Measurements from ENCODE around the gene SLC7A5. TPM values are rescaled to one million over a fixed set of nuclear protein-coding genes. Genes with fewer than 3 reads are reported as not detected.
A peak's percentile ranks its signal among the peaks of the same experiment; 100 is the strongest.
"Not testable (repeated sequence)": the region's sequence is repeated elsewhere in the genome, so short reads cannot be mapped to it uniquely, and the experiment has no call there.

The SLC7A5 gene
- total RNA-seq, 2 donors from 2014 or later = 50.4 to 53.9 TPM

DNA sequence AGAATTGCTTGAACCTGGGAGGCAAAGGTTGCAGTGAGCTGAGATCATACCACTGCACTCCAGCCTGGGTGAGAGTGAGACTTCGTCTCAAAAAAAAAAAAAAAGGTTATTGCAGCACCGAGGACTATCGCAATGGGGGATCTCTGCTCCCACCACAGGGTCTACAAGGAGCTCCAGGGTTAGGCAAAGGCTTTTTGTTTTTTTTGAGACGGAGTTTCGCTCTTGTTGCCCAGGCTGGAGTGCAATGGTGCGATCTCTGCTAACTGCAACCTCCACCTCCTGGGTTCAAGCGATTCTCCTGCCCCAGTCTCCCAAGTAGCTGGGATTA, 41.8 kb downstream of the SLC7A5 start:
- not testable (repeated sequence) for H3K36me3 Mint-ChIP-seq (ENCODE audit: low read depth); DNase-seq; H3K4me1 Mint-ChIP-seq; ATAC-seq; H3K27me3 Mint-ChIP-seq; H3K9me3 ChIP-seq (ENCODE audit: control insufficient read depth, low read length, poor library complexity, severe bottlenecking); H3K4me3 Mint-ChIP-seq
- H3K27ac Mint-ChIP-seq = peak overlapping the region; percentile 63

DNA sequence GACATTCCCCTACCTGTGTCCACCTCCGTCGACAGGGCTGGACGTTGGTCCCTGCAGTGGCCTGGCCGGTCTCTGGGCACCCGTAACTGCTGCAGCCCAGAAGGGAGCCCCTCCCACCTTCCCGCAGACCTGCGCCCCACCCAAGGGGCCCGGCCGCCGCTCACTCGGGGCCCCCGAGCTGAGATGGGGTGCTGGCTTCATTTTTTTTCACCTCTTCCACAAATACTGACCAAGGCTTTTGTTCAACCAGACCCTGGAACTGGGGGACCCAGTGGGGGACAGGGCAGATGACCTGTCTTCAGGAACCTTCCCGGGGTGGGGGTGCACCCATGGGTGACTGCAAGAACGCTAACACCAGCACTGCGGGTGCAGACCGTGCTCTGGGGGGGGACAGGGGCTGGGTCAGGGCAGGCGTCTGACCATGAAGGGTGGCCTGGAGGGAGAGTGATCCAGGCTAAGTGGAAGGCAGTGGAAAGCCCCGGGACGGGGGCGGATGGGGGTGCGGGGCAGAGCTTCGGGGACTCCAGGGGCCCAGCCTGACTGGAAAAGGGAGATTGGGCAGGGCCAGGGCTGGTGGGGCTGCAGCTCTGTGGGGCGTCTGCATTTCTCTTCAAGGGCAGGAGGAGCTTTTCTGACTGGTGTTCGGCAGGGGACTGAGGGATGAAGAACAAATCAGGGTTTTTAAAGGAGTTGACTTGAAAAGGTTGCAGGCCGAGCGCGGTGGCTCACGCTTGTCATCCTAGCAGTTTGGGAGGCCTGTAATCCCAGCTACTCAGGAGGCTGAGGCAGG, 42.3 kb downstream of the SLC7A5 start:
- H3K9me3 ChIP-seq (ENCODE audit: control insufficient read depth, low read length, poor library complexity, severe bottlenecking) = no peaks in the 10 kb centered on the region
- Mint-ChIP-seq H3K27ac (peak overlapping the region; percentile 63), H3K4me3 (peak overlapping the region; percentile 12), H3K27me3 (no peaks in the 10 kb centered on the region), H3K4me1 (peaks cover 7% of the 10 kb centered on the region), H3K36me3 (ENCODE audit: low read depth) (no peaks in the 10 kb centered on the region)
- DNase-seq (no peak), ATAC-seq (peak; percentile 13)

DNA sequence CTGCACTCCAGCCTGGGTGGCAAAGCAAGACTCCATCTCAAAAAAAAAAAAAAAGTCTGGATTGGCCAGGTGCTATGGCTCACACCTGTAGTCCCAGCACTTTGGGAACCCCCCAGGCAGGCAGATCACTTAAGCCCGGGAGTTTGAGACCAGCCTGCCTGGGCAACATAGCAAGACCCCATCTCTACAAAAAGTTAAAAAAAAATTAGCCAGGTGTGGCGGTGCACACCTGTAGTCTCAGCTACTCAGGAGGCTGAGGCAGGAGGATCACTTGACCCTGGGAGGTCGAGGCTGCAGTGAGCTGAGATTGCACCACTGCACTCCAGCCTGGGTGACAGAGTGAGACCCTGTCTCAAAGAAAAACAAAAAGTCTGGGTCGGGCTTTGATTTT, 42.9 kb downstream of the SLC7A5 start:
- H3K27ac Mint-ChIP-seq; H3K9me3 ChIP-seq (ENCODE audit: control insufficient read depth, low read length, poor library complexity, severe bottlenecking); ATAC-seq; H3K27me3 Mint-ChIP-seq; H3K4me1 Mint-ChIP-seq; DNase-seq; H3K4me3 Mint-ChIP-seq; H3K36me3 Mint-ChIP-seq (ENCODE audit: low read depth): not testable (repeated sequence)

DNA sequence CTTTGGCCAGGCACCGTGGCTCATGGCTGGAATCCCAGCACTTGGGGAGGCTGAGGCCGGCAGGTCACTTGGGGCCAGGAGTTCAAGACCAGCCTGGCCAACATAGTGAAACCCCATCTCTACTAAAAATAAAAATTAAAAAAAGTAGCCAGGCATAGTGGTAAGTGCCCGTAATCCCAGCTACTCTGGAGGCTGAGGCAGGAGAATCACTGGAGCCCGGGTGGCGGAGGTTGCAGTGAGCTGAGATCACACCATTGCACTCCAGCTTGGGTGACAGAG, 43.5 kb downstream of the SLC7A5 start:
- H3K27me3 Mint-ChIP-seq; DNase-seq; H3K36me3 Mint-ChIP-seq (ENCODE audit: low read depth); H3K4me1 Mint-ChIP-seq; H3K4me3 Mint-ChIP-seq; ATAC-seq; H3K9me3 ChIP-seq (ENCODE audit: control insufficient read depth, low read length, poor library complexity, severe bottlenecking): not testable (repeated sequence)
- peak overlapping the region; percentile 45 for H3K27ac Mint-ChIP-seq

DNA sequence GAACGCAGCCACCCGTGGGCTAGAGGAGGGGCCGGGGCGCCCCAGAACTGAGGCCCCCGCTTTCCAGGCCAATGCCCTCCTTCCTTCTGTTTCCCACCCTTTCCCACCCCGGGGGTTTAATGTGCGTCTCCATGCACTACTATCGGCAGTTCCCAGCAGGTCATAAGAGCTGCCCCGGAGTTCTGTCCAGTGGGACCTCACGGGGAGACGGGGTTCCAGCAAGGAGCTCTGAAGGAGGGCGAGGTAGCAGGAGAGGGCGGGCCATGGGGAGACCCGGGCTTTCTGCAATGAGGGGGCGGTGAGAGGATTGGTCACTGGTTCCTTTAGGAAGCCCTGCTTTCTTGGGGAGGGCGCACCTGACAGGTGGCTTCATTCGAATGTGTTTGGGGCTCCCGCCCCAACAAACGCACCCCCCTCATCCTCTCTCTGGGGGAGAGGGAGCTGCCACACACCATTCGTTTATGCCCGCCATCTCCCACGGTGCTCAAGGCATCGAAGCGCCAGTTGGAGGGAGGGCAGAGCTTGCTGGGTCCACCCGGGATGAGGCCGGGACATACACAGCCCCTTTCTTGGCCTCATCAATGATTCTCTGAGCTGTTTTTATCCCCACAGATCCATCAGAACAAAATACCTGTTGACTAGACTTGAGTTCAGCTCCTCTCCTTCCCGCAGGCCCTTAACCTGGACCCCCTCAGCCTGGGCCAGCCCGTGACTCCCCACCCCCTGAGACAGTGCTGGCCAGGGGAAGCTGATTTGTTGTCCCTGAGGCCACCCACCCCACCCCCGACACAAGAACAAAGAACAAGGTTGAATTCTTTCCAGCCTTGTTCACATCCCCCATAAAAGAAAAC, 44.1 kb downstream of the SLC7A5 start:
- peak overlapping the region; percentile 45 for H3K27ac Mint-ChIP-seq
- no peaks in the 10 kb centered on the region for H3K36me3 Mint-ChIP-seq (ENCODE audit: low read depth)
- peaks cover 5% of the 10 kb centered on the region for H3K4me1 Mint-ChIP-seq
- DNase-seq = no peak
- no peak overlapping the region for H3K4me3 Mint-ChIP-seq
- H3K27me3 Mint-ChIP-seq = no peaks in the 10 kb centered on the region
- ATAC-seq = no peak
- H3K9me3 ChIP-seq (ENCODE audit: control insufficient read depth, low read length, poor library complexity, severe bottlenecking) = no peaks in the 10 kb centered on the region

DNA sequence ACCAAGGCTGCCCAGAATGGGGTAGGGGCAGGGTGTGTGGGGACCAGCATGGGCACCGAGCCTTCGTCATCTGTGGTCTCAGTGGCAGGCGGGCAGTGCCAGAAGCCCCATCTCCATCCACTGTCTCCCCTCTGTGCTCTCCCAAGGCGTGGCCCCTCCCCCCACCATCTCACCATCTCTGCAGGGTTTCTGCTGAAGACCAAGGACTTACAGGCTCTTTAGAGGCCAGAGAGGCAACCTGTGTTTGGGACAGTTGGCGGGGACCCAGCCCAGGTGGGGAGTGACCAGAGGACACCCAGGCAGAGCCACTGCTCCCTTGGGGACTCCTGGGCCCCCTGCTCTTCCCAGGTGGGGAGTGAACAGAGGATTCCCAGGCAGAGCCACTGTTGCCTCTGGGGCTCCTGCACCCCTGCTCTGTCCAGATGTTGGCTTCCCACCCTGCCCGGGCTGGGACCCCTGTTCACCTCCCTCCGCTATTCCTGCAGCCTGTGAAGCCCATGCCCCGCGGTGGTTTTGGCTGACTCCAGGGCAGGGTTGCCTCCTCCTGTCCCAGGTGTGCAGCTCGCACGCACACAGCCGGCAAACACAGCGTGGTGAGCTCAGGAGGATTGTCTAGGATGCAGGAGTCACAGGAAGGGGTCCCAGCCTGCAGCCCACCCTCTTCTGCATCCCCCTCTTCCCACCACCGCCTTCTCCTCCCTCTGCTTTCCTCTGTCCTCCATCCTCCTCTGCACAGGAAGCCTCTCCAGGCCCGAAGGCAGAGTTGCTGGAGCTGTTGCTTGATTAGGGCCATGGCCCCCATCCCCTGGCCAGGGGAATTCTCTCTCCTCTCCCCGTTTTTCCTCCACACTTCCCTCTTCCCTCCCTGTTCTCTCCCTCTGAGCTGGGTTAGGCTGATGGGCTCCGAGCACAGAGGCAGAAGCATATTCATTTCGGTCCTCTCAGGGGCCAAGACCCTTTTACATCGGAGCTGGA, 45.0 kb downstream of the SLC7A5 start:
- H3K9me3 ChIP-seq (ENCODE audit: control insufficient read depth, low read length, poor library complexity, severe bottlenecking) = no peaks in the 10 kb centered on the region
- Mint-ChIP-seq H3K27ac (no peak overlapping the region), H3K4me3 (peak overlapping the region; percentile 31), H3K4me1 (peaks cover 5% of the 10 kb centered on the region), H3K36me3 (ENCODE audit: low read depth) (no peaks in the 10 kb centered on the region), H3K27me3 (no peaks in the 10 kb centered on the region)
- ATAC-seq (no peak), DNase-seq (no peak)

DNA sequence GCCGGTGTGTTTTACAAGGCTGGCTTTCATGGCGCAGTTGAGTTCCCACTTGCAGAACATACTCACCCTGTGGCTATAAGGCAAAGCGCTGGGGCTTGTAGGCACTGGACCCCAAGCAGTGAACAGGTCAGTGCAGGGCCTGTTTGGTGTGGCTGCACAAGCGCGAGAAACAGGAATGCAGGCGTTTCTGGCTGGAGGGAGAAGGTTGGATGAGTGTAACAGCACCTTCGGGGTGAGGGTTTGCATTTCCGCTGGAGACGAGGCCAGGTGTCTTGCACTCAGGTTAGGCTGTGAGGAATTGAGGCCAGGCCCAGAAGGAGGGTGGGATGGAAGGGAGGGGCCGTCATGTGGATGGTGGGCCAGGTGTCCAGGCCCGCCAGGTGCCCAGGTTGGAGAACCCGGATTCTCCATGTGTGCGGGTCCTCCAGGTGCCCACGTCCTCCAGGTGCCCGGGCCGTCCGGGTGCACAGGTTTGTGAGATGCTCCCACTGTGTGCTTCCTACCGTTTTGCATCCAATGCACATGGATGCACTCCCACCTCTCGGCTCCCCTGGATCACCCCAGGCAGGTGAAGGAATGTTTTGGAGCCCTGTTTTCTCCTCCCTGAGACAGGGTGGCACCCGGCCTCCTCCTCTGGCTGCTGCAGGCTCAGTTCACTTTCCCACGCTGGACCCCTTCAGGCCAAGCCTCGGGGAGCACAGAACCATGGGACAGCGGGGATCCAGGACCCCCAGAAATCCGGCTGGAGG, 46.0 kb downstream of the SLC7A5 start:
- no peaks in the 10 kb centered on the region for H3K27me3 Mint-ChIP-seq
- no peak for DNase-seq
- H3K36me3 Mint-ChIP-seq (ENCODE audit: low read depth) = no peaks in the 10 kb centered on the region
- no peaks in the 10 kb centered on the region for H3K9me3 ChIP-seq (ENCODE audit: control insufficient read depth, low read length, poor library complexity, severe bottlenecking)
- no peak for ATAC-seq
- peak overlapping the region; percentile 34 for H3K27ac Mint-ChIP-seq
- H3K4me3 Mint-ChIP-seq = no peak overlapping the region
- peaks cover 5% of the 10 kb centered on the region for H3K4me1 Mint-ChIP-seq

DNA sequence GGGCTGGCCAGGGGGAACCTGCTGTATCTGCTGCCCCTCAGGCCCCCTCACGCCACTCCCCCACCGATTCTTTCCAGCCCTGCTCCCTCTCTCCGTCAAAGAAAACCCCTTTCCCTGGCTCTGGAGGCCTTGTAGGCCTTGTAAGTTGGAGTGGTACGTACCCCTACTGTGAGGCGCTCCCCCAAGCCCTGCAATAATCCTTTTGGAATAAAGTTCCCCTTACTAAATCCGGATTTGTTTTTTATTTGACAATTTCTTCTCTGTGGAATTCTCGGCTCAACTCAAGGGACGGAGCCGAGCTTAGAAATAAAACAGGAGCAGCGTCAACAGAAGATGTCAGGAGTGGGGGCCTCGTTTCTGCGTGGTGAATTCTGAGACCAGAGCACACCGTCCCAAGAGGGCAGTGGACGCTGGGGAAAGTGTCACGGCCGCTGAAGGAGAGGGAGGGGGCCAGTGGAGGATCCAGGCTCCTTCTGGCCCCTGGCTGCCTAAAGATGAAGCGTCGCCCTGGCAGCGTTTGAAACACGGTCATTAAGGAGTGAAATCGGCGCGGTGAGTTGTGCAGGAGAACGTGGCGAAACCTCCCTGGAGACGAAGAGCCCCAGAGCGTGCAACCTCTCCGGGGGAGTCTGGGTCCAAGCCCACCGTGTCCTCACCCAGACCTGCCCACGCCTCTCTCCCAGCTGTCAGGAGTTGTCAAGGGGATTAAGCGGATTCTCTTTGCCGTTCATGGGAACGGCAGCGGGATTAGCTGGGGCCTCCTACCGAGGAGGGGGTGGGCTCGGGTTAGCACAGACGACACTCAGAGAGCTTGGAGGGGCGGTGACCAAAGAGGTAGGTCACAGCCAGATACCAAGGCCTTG, 47.0 kb downstream of the SLC7A5 start:
- DNase-seq = no peak

DNA sequence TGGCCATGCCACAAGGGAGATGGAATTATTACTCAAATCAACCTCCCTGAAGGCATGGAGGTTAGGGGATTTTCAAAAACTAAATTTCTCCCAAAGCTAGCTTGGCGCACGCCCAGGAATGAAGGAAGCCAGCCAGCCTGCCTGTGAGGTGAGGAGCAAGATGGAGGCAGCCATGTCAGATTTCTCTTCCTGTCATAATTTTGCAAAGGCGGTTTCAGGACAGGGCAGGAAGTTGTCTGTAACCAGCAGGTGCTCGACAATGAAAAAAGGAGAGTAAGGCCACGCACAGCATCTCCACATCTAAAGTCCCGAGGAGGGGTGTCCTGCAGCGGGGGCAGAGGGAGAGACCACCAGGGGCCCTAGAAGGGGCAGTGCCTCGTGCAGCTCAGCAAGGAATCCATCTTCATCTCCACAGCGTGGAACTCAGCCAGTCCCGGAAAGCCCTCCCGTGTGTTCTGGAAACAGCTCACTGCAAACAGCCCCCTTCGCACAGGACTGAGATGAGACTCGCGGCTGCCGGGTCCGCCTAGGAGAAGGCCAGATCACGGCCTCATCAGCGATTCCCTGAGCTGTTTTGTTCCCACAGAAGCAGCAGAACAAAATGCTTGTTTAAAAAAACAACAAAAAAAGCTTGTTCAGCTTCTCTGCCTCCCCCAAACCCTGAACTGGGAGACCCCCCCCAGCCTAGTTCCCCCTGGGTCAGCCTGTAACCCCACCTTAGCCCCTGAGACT, 47.8 kb downstream of the SLC7A5 start:
- H3K27me3 Mint-ChIP-seq = no peaks in the 10 kb centered on the region
- H3K9me3 ChIP-seq (ENCODE audit: control insufficient read depth, low read length, poor library complexity, severe bottlenecking) = peaks cover 3% of the 10 kb centered on the region
- no peaks in the 10 kb centered on the region for H3K36me3 Mint-ChIP-seq (ENCODE audit: low read depth)
- no peak overlapping the region for H3K27ac Mint-ChIP-seq
- peaks cover 5% of the 10 kb centered on the region for H3K4me1 Mint-ChIP-seq
- H3K4me3 Mint-ChIP-seq = peak overlapping the region; percentile 19
- DNase-seq (no peak), ATAC-seq (no peak)

More for the DNA sequence above, 47.0 kb downstream of the SLC7A5 start:
- peaks cover 5% of the 10 kb centered on the region for H3K4me1 Mint-ChIP-seq
- ATAC-seq = no peak
- no peaks in the 10 kb centered on the region for H3K27me3 Mint-ChIP-seq
- H3K9me3 ChIP-seq (ENCODE audit: control insufficient read depth, low read length, poor library complexity, severe bottlenecking) = peaks cover 3% of the 10 kb centered on the region
- H3K4me3 Mint-ChIP-seq = peak overlapping the region; percentile 12
- no peaks in the 10 kb centered on the region for H3K36me3 Mint-ChIP-seq (ENCODE audit: low read depth)
- H3K27ac Mint-ChIP-seq = peak overlapping the region; percentile 34

DNA sequence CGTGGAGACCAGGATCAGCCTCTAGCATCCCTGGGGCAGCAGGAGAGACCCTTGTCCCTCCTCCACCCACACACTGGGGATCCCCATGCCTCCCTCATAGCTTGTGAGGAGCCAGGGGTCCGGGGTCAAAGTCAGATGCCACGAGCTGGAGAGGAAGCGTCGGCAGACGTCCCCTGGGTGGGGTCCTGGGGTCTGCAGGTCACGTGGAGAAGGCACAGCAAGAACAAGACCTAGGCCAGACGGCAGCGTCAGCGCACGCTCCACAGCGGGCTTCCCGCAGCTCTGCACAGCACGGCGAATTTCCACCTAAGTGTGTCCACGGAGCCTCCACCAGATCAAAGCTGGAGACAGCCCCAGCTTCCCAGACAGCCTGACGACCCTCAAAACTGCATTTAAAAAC, 49.3 kb downstream of the SLC7A5 start:
- no peak for DNase-seq
- Mint-ChIP-seq H3K27me3 (no peaks in the 10 kb centered on the region), H3K36me3 (ENCODE audit: low read depth) (no peaks in the 10 kb centered on the region), H3K4me3 (no peak overlapping the region), H3K27ac (no peak overlapping the region), H3K4me1 (peaks cover 5% of the 10 kb centered on the region)
- no peak for ATAC-seq
- H3K9me3 ChIP-seq (ENCODE audit: control insufficient read depth, low read length, poor library complexity, severe bottlenecking) = peaks cover 3% of the 10 kb centered on the region

DNA sequence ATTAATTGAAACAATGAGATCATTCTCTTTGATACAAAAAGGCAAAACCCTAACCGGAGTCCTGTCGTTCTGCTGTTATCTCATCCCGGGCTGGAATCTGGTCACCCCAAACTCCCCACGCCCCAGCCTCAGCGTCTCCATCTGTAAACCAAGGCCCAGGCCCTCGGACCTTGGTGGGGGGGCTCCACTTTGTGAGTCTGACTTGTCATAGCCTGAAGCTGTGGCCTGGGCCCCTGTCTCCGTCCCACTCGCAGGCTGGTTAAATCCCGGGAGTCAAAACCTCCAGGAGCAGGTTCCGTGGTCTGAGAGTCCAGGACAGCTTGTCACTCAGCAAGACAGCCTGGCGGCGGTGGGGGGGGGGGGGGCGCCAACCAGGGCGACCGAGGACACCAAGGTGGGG, 50.0 kb downstream of the SLC7A5 start:
- no peak overlapping the region for H3K27ac Mint-ChIP-seq
- H3K4me3 Mint-ChIP-seq = no peak overlapping the region
- peaks cover 5% of the 10 kb centered on the region for H3K4me1 Mint-ChIP-seq
- ATAC-seq (no peak), DNase-seq (no peak)
- no peaks in the 10 kb centered on the region for H3K27me3 Mint-ChIP-seq
- H3K9me3 ChIP-seq (ENCODE audit: control insufficient read depth, low read length, poor library complexity, severe bottlenecking) = peaks cover 3% of the 10 kb centered on the region
- H3K36me3 Mint-ChIP-seq (ENCODE audit: low read depth) = no peaks in the 10 kb centered on the region
